ENCODE measurements around the gene KTN1. TPM values are rescaled to one million over a fixed set of nuclear protein-coding genes. Genes with fewer than 3 reads are reported as not detected.
A peak's percentile ranks its signal among the peaks of the same experiment; 100 is the strongest.

KTN1 gene
- 100 to 1,000 TPM; 145 to 146 TPM for total RNA-seq
- polyA plus RNA-seq = 50.4 TPM

- POLR2A ChIA-PET = no interaction called here
These were observed at the start of gene KTN1 for GRCh38 chr14:55579724-55580469. KTN1 (plus strand) TSS chr14:55580207; CDS start chr14:55612049, 31,842 bp downstream.

GRCh38 chr14:55530464-55530863 lies 49.5 kb upstream of the KTN1 start:
- H3K4me1 ChIP-seq (ENCODE audit: insufficient read depth, low read length) = no peaks in the 10 kb centered on the region
- Mint-ChIP-seq H3K27ac (no peak overlapping the region), H3K9me3 (no peaks in the 10 kb centered on the region), H3K4me1 (no peaks in the 10 kb centered on the region), H3K36me3 (peaks cover 0 to 3% (median 0%) of the 10 kb centered on the region in 3 donors), H3K4me3 (no peak overlapping the region), H3K27me3 (peaks cover 3 to 4% of the 10 kb centered on the region in 2 donors)
- ChIA-PET CTCF (interaction anchor here (0.5 kb wide), 1 partner anchor 151 kb away, joined by 3 read pairs; no protein-coding TSS in a partner anchor), POLR2A (no interaction called here)
- no peak overlapping the region for H3K27ac ChIP-seq (ENCODE audit: low read depth, low read length)
- no peaks in the 10 kb centered on the region for H3K9me3 ChIP-seq (ENCODE audit: low read length)
- no peaks in the 10 kb centered on the region for H3K27me3 ChIP-seq (ENCODE audit: insufficient read depth, low read length, poor library complexity, severe bottlenecking)
- H3K36me3 ChIP-seq (ENCODE audit: insufficient read depth, low read length) = no peaks in the 10 kb centered on the region
- DNase-seq = no peak
- H3K4me3 ChIP-seq (ENCODE audit: low read length) = no peak overlapping the region

More at GRCh38 chr14:55579724-55580469, at the start of gene KTN1:
- Mint-ChIP-seq H3K4me3 (peak within 1 kb of the TSS; percentile 93 to 96 (median 94)), H3K9me3 (no peaks in the 10 kb centered on the region), H3K27ac (peak within 1 kb of the TSS; percentile 92 to 96 (median 95)), H3K4me1 (peaks cover 17 to 30% (median 26%) of the 10 kb centered on the region in 3 donors), H3K27me3 (no peaks in the 10 kb centered on the region), H3K36me3 (peaks cover 0 to 11% (median 0%) of the 10 kb centered on the region in 3 donors)
- Histone ChIP-seq H3K27ac (ENCODE audit: low read depth, low read length) (peak within 1 kb of the TSS; percentile 70), H3K27me3 (ENCODE audit: insufficient read depth, low read length, poor library complexity, severe bottlenecking) (no peaks in the 10 kb centered on the region), H3K4me3 (ENCODE audit: low read length) (peak within 1 kb of the TSS; percentile 82), H3K36me3 (ENCODE audit: insufficient read depth, low read length) (no peaks in the 10 kb centered on the region), H3K4me1 (ENCODE audit: insufficient read depth, low read length) (peaks cover 46% of the 10 kb centered on the region), H3K9me3 (ENCODE audit: low read length) (no peaks in the 10 kb centered on the region)
- peak; percentile 75 to 88 (median 86) for DNase-seq
- CTCF ChIA-PET = no interaction called here

GRCh38 chr14:55532645-55533344 lies 47.2 kb upstream of the KTN1 start:
- no peak overlapping the region for H3K27ac ChIP-seq (ENCODE audit: low read depth, low read length)
- DNase-seq = no peak
- Mint-ChIP-seq H3K27me3 (peaks cover 3 to 4% of the 10 kb centered on the region in 2 donors), H3K4me3 (no peak overlapping the region), H3K27ac (no peak overlapping the region), H3K36me3 (peaks cover 0 to 10% (median 0%) of the 10 kb centered on the region in 3 donors), H3K9me3 (peaks cover 0 to 8% (median 2%) of the 10 kb centered on the region in 5 donors), H3K4me1 (no peaks in the 10 kb centered on the region)
- no peaks in the 10 kb centered on the region for H3K9me3 ChIP-seq (ENCODE audit: low read length)
- H3K27me3 ChIP-seq (ENCODE audit: insufficient read depth, low read length, poor library complexity, severe bottlenecking) = no peaks in the 10 kb centered on the region
- no peak overlapping the region for H3K4me3 ChIP-seq (ENCODE audit: low read length)
- no peaks in the 10 kb centered on the region for H3K4me1 ChIP-seq (ENCODE audit: insufficient read depth, low read length)
- ChIA-PET CTCF (interaction anchor here (0.6 kb wide), 1 partner anchor 698 kb away, joined by 3 read pairs; no protein-coding TSS in a partner anchor), POLR2A (no interaction called here)
- no peaks in the 10 kb centered on the region for H3K36me3 ChIP-seq (ENCODE audit: insufficient read depth, low read length)

GRCh38 chr14:55533960-55534359 lies 46.0 kb upstream of the KTN1 start:
- H3K27me3 Mint-ChIP-seq = peaks cover 0 to 3% of the 10 kb centered on the region in 2 donors
- ChIA-PET POLR2A (no interaction called here), CTCF (no interaction called here)
- no peak overlapping the region for H3K4me3 Mint-ChIP-seq
- H3K4me1 Mint-ChIP-seq = no peaks in the 10 kb centered on the region
- DNase-seq = no peak
- H3K27ac Mint-ChIP-seq = peak overlapping the region in 1 of 8 donors; percentile 16
- H3K36me3 Mint-ChIP-seq = peaks cover 0 to 7% (median 0%) of the 10 kb centered on the region in 3 donors
- no peaks in the 10 kb centered on the region for H3K4me1 ChIP-seq (ENCODE audit: insufficient read depth, low read length)
- peaks cover 0 to 8% (median 2%) of the 10 kb centered on the region in 5 donors for H3K9me3 Mint-ChIP-seq
- no peaks in the 10 kb centered on the region for H3K27me3 ChIP-seq (ENCODE audit: insufficient read depth, low read length, poor library complexity, severe bottlenecking)
- H3K9me3 ChIP-seq (ENCODE audit: low read length) = no peaks in the 10 kb centered on the region
- no peak overlapping the region for H3K27ac ChIP-seq (ENCODE audit: low read depth, low read length)
- no peaks in the 10 kb centered on the region for H3K36me3 ChIP-seq (ENCODE audit: insufficient read depth, low read length)
- no peak overlapping the region for H3K4me3 ChIP-seq (ENCODE audit: low read length)

- Histone ChIP-seq H3K9me3 (ENCODE audit: low read length) (no peaks in the 10 kb centered on the region), H3K27ac (ENCODE audit: low read depth, low read length) (no peak overlapping the region), H3K36me3 (ENCODE audit: insufficient read depth, low read length) (no peaks in the 10 kb centered on the region), H3K27me3 (ENCODE audit: insufficient read depth, low read length, poor library complexity, severe bottlenecking) (no peaks in the 10 kb centered on the region), H3K4me3 (ENCODE audit: low read length) (no peak overlapping the region), H3K4me1 (ENCODE audit: insufficient read depth, low read length) (no peaks in the 10 kb centered on the region)
- no peak for DNase-seq
- ChIA-PET POLR2A (interaction anchor here (0.6 kb wide), 1 partner anchor 100 kb away, joined by 6 read pairs; no protein-coding TSS in a partner anchor), CTCF (interaction anchor here (1.5 kb wide), 1 partner anchor 33 kb away, joined by 3 read pairs; no protein-coding TSS in a partner anchor)
- Mint-ChIP-seq H3K36me3 (peaks cover 0 to 7% (median 0%) of the 10 kb centered on the region in 3 donors), H3K4me1 (no peaks in the 10 kb centered on the region), H3K27me3 (no peaks in the 10 kb centered on the region), H3K4me3 (no peak overlapping the region), H3K9me3 (peaks cover 0 to 8% (median 2%) of the 10 kb centered on the region in 5 donors), H3K27ac (no peak overlapping the region)
These were observed 44.3 kb upstream of the KTN1 start for GRCh38 chr14:55535516-55536203.

GRCh38 chr14:55536204-55536708 lies 43.8 kb upstream of the KTN1 start:
- H3K4me3 Mint-ChIP-seq = no peak overlapping the region
- ChIA-PET POLR2A (interaction anchor here (0.6 kb wide), 1 partner anchor 101 kb away, joined by 6 read pairs; no protein-coding TSS in a partner anchor), CTCF (interaction anchor here (1.5 kb wide), 1 partner anchor 34 kb away, joined by 3 read pairs; no protein-coding TSS in a partner anchor)
- Histone ChIP-seq H3K27me3 (ENCODE audit: insufficient read depth, low read length, poor library complexity, severe bottlenecking) (no peaks in the 10 kb centered on the region), H3K36me3 (ENCODE audit: insufficient read depth, low read length) (no peaks in the 10 kb centered on the region), H3K4me1 (ENCODE audit: insufficient read depth, low read length) (no peaks in the 10 kb centered on the region), H3K4me3 (ENCODE audit: low read length) (no peak overlapping the region), H3K27ac (ENCODE audit: low read depth, low read length) (no peak overlapping the region), H3K9me3 (ENCODE audit: low read length) (no peaks in the 10 kb centered on the region)
- H3K9me3 Mint-ChIP-seq = peaks cover 0 to 8% (median 2%) of the 10 kb centered on the region in 5 donors
- H3K27ac Mint-ChIP-seq = no peak overlapping the region
- H3K4me1 Mint-ChIP-seq = no peaks in the 10 kb centered on the region
- DNase-seq = no peak
- H3K36me3 Mint-ChIP-seq = peaks cover 0 to 7% (median 0%) of the 10 kb centered on the region in 3 donors
- H3K27me3 Mint-ChIP-seq = no peaks in the 10 kb centered on the region

- POLR2A ChIA-PET = no interaction called here
- DNase-seq = no peak
These were observed 42.2 kb upstream of the KTN1 start for GRCh38 chr14:55537782-55538181.

More at GRCh38 chr14:55537782-55538181, 42.2 kb upstream of the KTN1 start:
- Histone ChIP-seq H3K4me1 (ENCODE audit: insufficient read depth, low read length) (no peaks in the 10 kb centered on the region), H3K27ac (ENCODE audit: low read depth, low read length) (no peak overlapping the region), H3K4me3 (ENCODE audit: low read length) (no peak overlapping the region), H3K27me3 (ENCODE audit: insufficient read depth, low read length, poor library complexity, severe bottlenecking) (no peaks in the 10 kb centered on the region), H3K9me3 (ENCODE audit: low read length) (no peaks in the 10 kb centered on the region), H3K36me3 (ENCODE audit: insufficient read depth, low read length) (no peaks in the 10 kb centered on the region)
- CTCF ChIA-PET = no interaction called here
- peaks cover 0 to 10% (median 0%) of the 10 kb centered on the region in 3 donors for H3K36me3 Mint-ChIP-seq
- no peak overlapping the region for H3K4me3 Mint-ChIP-seq
- peaks cover 0 to 8% (median 2%) of the 10 kb centered on the region in 5 donors for H3K9me3 Mint-ChIP-seq
- peaks cover 0 to 2% of the 10 kb centered on the region in 2 donors for H3K27me3 Mint-ChIP-seq
- H3K27ac Mint-ChIP-seq = no peak overlapping the region
- no peaks in the 10 kb centered on the region for H3K4me1 Mint-ChIP-seq

All from CD8-positive, alpha-beta memory T cell (primary cell).